NT2/D1 (cell line): ENCODE data around the gene KITLG.

Source experiments
- SUZ12 ChIP-seq: IDR thresholded peaks from 2 replicates; pipeline ENCODE4 v1.6.1; 2011; ENCODE audit not compliant: insufficient read length, insufficient read depth; ENCODE audit errors: extremely low read depth
- YY1 ChIP-seq: IDR thresholded peaks from 2 replicates; pipeline ENCODE4 v1.6.1; 2011; ENCODE audit not compliant: insufficient read length, insufficient read depth
- ZNF274 ChIP-seq: IDR thresholded peaks from 2 replicates; pipeline ENCODE4 v1.6.1; 2011; ENCODE audit warnings: mild to moderate bottlenecking, low read depth, low read length

DNA sequence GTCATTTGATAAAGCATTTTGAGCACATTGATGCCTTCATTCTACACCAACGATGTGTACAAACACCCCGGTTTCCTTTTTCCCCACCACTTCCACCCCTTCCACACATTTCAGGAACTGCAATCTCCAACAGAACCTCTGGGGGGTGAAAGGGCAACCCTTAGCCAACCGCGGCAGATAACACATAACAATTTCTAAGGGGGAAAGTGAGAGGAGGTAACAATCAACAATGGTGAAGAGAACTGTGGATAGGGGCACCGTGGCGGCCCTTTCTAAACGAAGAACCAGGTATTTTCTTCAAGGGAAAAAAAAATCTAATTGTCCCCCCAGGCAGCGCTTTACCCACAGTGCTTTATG lies 1.1 kb downstream of the KITLG start:
- TF ChIP-seq YY1 (no peak), SUZ12 (no peak), ZNF274 (no peak)
